Esophagus squamous epithelium (tissue), 5 donors: Measurements from ENCODE around the gene SLC25A45. TPM values are rescaled to one million over a fixed set of nuclear protein-coding genes. Genes with fewer than 3 reads are reported as not detected.

Experiments
- DNase-seq: peaks from one replicate; lab custom pipeline; 2025; lab: John Stamatoyannopoulos, UW
- H3K27ac ChIP-seq, 4 donors: fragments of 200-600 bp; sonication (generic); one replicate each; pipeline ENCODE4 v1.5.1; 2016 to 2019; ENCODE audit warnings: mild to moderate bottlenecking in 1 of 4
- H3K27me3 ChIP-seq, 4 donors: fragments of 200-600 bp; sonication (generic); 1 replicate in 3 of 4; 2 replicates in 1 of 4; pipeline versions ENCODE4 v1.5.1 to v1.6.0; 2017 to 2021; ENCODE audit warnings: antibody characterized with exemption in 1 of 4
- H3K36me3 ChIP-seq, 3 donors: fragments of 200-600 bp; sonication (generic); one replicate each; pipeline ENCODE4 v1.5.1; 2016 to 2019
- H3K4me1 ChIP-seq, 3 donors: fragments of 200-600 bp; sonication (generic); one replicate each; pipeline ENCODE4 v1.5.1; 2017 to 2019
- H3K4me3 ChIP-seq, 4 donors: fragments of 200-600 bp; sonication (generic); 1 replicate in 3 of 4; 2 replicates in 1 of 4; pipeline ENCODE4 v1.5.1; 2016 to 2019; ENCODE audit warnings: mild to moderate bottlenecking in 2 of 4, moderate library complexity in 1 of 4
- H3K9me3 ChIP-seq, 3 donors: fragments of 200-600 bp; sonication (generic); one replicate each; pipeline ENCODE4 v1.5.1; 2016 to 2019
- POLR2A ChIP-seq, 4 donors: fragments of 450-650 bp; IDR thresholded peaks; one replicate each; pipeline ENCODE4 v1.6.1; 2017; ENCODE audit warnings: antibody characterized with exemption in 4 of 4, mild to moderate bottlenecking in 4 of 4, moderate library complexity in 3 of 4
- WGBS, 2 donors: methylation state at CpG; one replicate each; pipeline ENCODE4 v1.1.5; 2018; 5-methylcytosine and 5-hydroxymethylcytosine counted together
- intact Hi-C: fragments of 100-400 bp; cut with DNase I; formaldehyde crosslinking; loops from one replicate; pipeline ENCODE4 v1.15.0; 2022
- total RNA-seq, 4 donors: library from RNA; depleted of rRNA; stranded (reverse); fragments of >200 nt; gene quantifications; one replicate each; pipeline ENCODE4 v1.1.0, GENCODE V29; 2016
- TF ChIP-seq, protein P1 (sequence below), 6 experiments: fragments of 450-650 bp in 4 of 6; fragments of 200-600 bp in 2 of 6; sonication (generic) in 2 of 6; IDR thresholded peaks; one replicate each; pipeline ENCODE4 v1.5.1; 2016 to 2019; ENCODE audit warnings: antibody characterized with exemption in 6 of 6, mild to moderate bottlenecking in 4 of 6, moderate library complexity in 4 of 6
- donor health status: DM: yes; HTN: yes; CAD: no.

SLC25A45 gene
- total RNA-seq, 4 donors from 2014 or later, result 1.9 to 7.7 (median 4.0) TPM

DNA sequence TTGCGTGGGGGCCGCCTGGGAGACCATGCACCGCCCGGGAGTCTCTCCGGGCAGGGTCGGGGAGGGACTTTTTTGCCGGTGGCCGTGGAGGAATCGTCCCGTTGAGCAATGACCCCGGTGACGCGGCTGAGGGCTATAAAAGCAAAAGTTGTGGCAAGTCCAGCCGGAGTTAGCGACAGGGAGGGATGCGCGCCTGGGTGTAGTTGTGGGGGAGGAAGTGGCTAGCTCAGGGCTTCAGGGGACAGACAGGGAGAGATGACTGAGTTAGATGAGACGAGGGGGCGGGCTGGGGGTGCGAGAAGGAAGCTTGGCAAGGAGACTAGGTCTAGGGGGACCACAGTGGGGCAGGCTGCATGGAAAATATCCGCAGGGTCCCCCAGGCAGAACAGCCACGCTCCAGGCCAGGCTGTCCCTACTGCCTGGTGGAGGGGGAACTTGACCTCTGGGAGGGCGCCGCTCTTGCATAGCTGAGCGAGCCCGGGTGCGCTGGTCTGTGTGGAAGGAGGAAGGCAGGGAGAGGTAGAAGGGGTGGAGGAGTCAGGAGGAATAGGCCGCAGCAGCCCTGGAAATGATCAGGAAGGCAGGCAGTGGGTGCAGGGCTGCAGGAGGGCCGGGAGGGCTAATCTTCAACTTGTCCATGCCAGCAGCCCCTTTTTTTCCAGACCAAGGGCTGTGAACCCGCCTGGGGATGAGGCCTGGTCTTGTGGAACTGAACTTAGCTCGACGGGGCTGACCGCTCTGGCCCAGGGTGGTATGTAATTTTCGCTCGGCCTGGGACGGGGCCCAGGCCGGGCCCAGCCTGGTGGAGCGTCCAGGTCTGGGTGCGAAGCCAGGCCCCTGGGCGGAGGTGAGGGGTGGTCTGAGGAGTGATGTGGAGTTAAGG, 40.4 kb upstream of the SLC25A45 start, which contains the start of gene NEAT1:
Gene NEAT1, plus strand, starts transcription at position 166 of the 883 bp plus-strand sequence.
- 0 to 1% methylated on average over 8 to 22 of the region's 40 CpGs for WGBS, 2 donors
- peak; percentile 64 to 100 (median 100) for TF ChIP-seq POLR2A (IDR thresholded peaks at IDR 0.05)
- TF ChIP-seq, protein P1, sequence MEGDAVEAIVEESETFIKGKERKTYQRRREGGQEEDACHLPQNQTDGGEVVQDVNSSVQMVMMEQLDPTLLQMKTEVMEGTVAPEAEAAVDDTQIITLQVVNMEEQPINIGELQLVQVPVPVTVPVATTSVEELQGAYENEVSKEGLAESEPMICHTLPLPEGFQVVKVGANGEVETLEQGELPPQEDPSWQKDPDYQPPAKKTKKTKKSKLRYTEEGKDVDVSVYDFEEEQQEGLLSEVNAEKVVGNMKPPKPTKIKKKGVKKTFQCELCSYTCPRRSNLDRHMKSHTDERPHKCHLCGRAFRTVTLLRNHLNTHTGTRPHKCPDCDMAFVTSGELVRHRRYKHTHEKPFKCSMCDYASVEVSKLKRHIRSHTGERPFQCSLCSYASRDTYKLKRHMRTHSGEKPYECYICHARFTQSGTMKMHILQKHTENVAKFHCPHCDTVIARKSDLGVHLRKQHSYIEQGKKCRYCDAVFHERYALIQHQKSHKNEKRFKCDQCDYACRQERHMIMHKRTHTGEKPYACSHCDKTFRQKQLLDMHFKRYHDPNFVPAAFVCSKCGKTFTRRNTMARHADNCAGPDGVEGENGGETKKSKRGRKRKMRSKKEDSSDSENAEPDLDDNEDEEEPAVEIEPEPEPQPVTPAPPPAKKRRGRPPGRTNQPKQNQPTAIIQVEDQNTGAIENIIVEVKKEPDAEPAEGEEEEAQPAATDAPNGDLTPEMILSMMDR (IDR thresholded peaks at IDR 0.05), result peak in 3 of 6 experiments; percentile 6 to 20 (median 9)

DNA sequence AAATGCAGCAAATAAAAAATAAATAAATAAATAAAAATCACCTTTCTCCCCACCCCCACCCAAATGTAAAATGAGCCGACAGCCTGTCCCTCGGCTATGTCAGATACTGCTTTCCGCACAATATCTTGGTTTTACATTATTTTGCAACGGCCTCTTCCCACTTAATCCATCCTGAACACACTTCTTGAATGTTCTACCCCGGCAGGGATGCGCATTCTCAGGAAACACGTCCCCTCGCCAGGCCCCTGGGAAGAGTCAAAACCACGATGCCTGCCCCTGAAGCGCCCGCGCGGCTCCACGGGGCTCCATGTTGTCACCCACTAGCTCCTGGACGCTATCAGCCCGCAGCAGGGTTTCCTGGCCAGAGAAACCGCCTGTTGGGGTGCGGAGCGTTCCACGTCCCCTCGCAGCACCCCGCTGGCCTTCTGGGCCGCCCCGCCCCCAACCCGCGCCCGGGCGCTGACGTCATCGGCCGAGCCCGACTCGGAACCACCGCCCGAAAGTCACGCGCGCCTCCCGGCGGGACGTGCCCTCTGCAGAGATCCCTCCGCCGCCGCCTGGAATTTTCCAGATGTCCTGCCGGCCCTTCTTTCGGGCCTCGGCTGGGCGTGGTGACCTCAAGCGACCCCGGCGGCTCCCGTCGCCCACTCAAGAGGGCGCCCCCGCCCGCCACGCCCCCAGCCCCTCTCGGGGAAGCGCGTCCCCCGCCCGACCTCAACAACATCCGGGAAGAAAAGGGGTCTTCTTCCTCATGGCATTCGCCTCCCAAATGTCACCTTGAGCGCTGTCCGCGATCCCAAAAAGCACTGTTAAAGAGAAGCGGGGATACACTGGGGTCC, 39.6 kb upstream of the SLC25A45 start:
- Histone ChIP-seq H3K27ac (peak overlapping the region; percentile 99 to 100 (median 100)), H3K4me1 (peaks cover 33 to 55% (median 37%) of the 10 kb centered on the region in 3 donors), H3K36me3 (peaks cover 0 to 38% (median 37%) of the 10 kb centered on the region in 3 donors), H3K27me3 (no peaks in the 10 kb centered on the region), H3K4me3 (peak overlapping the region; percentile 69 to 95 (median 84)), H3K9me3 (no peaks in the 10 kb centered on the region)
- intact Hi-C loops, result loop anchor here (2.0 to 10.0 kb wide), 2 partner anchors 53 to 77 kb away; partner anchors contain the start of gene MALAT1
- WGBS, 2 donors, result 0 to 1% methylated on average over 6 to 14 of the region's 68 CpGs
- peak; percentile 78 for DNase-seq
- peak in 3 of 4 donors; percentile 74 to 97 (median 82) for TF ChIP-seq POLR2A (IDR thresholded peaks at IDR 0.05)
- TF ChIP-seq, protein P1 (IDR thresholded peaks at IDR 0.05), result peak in 1 of 6 experiments; percentile 8

More for the DNA sequence above, 40.4 kb upstream of the SLC25A45 start, which contains the start of gene NEAT1:
- intact Hi-C loops, result loop anchor here (2.0 to 10.0 kb wide), 2 partner anchors 52 to 76 kb away; partner anchors contain the start of gene MALAT1
- Histone ChIP-seq H3K36me3 (peaks cover 0 to 46% (median 38%) of the 10 kb centered on the region in 3 donors), H3K27ac (peak within 1 kb of the TSS; percentile 99 to 100 (median 100)), H3K4me1 (peaks cover 29 to 55% (median 30%) of the 10 kb centered on the region in 3 donors), H3K9me3 (no peaks in the 10 kb centered on the region), H3K4me3 (peak within 1 kb of the TSS; percentile 69 to 95 (median 84)), H3K27me3 (no peaks in the 10 kb centered on the region)
- peak; percentile 74 for DNase-seq

DNA sequence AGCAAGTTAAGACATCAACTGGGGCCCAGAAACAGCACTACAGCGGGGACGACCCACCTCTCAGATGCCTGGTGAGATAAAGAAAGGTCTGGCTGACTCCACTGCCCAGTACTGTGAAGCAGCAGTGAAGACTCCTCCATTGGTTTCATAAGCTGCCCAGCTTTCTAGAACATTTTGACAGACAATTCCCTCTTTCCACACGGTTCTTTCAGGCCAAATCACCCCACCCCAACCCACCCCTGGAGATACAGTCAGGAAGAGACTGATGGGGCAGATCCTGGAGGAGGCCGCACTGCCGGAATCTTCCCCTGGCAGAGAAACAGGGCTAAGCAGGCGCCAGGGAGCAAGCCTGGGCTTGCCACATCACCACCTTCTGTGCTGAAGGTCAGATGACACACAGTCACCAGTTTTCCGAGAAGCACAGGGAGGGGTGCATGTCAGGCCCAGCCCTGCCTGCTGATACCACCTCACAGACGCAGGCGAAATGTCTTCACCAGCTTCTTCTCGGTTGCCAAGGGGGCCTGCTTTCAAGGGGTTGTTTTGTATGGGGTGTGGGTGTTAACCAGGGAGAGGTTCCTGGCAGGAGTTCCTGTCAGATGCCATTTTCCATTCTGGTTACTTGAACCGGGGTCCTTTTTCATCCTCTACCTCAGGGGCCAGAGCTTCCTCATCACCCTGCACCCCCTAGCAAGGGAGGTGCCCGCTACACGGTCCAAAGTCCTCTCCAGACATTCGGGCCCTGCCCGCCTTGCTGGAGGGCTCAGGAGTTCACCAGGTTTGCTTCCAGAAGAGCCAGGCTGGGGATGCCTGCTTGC, 38.7 kb upstream of the SLC25A45 start:
- TF ChIP-seq POLR2A (IDR thresholded peaks at IDR 0.05), result peak in 3 of 4 donors; percentile 16 to 90 (median 83)
- TF ChIP-seq, protein P1 (IDR thresholded peaks at IDR 0.05), result no peak
- H3K4me3 ChIP-seq, result peak overlapping the region; percentile 69 to 95 (median 84)
- H3K36me3 ChIP-seq, result peaks cover 0 to 31% (median 29%) of the 10 kb centered on the region in 3 donors
- WGBS, 2 donors, result 4 to 5% methylated on average over 8 to 11 of the region's 15 CpGs
- DNase-seq, result peak; percentile 86
- H3K4me1 ChIP-seq, result peaks cover 39 to 55% (median 44%) of the 10 kb centered on the region in 3 donors
- intact Hi-C loops, result loop anchor here (10.0 kb wide), 1 partner anchor 54 kb away; no protein-coding TSS in a partner anchor
- H3K9me3 ChIP-seq, result no peaks in the 10 kb centered on the region
- H3K27me3 ChIP-seq, result no peaks in the 10 kb centered on the region
- H3K27ac ChIP-seq, result peak overlapping the region; percentile 99 to 100 (median 100)

DNA sequence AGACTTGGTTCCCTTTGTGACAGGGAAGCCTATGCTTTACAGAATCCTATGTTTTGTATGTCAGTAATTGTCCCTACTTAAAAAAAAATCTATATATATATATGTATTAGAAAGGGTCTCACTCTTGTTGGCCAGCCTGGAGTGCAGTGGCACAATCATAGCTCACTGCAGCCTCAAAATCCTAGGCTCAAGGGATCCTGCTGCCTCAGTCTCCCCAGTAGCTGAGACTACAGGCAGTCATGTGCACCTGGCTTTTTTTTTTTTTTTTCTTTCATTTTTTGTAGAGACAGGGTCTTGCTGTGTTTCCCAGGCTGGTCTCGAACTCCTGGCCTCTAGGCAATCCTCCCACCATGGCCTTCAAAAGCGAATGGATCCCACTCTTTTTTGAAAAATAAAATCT, 38.1 kb upstream of the SLC25A45 start:
- Histone ChIP-seq H3K36me3 (peaks cover 0 to 24% (median 22%) of the 10 kb centered on the region in 3 donors), H3K4me3 (peak overlapping the region in 3 of 4 donors; percentile 78 to 95 (median 89)), H3K4me1 (peaks cover 44 to 62% (median 50%) of the 10 kb centered on the region in 3 donors), H3K27ac (peak overlapping the region; percentile 99 to 100 (median 100)), H3K27me3 (no peaks in the 10 kb centered on the region), H3K9me3 (no peaks in the 10 kb centered on the region)
- DNase-seq, result no peak
- TF ChIP-seq, protein P1 (IDR thresholded peaks at IDR 0.05), result no peak
- TF ChIP-seq POLR2A (IDR thresholded peaks at IDR 0.05), result no peak
- intact Hi-C loops, result loop anchor here (10.0 kb wide), 1 partner anchor 54 kb away; no protein-coding TSS in a partner anchor
- WGBS, 2 donors, result 48 to 58% methylated on average over 2 of the region's 2 CpGs
